GM12878 (cell line): ENCODE data around the gene TET2. TPM values are rescaled to one million over a fixed set of nuclear protein-coding genes. Genes with fewer than 3 reads are reported as not detected.
A peak's percentile ranks its signal among the peaks of the same experiment; 100 is the strongest.

ENCODE experiments used
- BCLAF1 ChIP-seq: fragments of 450-650 bp; IDR thresholded peaks from 2 replicates; pipeline ENCODE4 v1.6.1; 2017; ENCODE audit warnings: antibody characterized with exemption, mild to moderate bottlenecking, moderate library complexity
- BMI1 ChIP-seq: fragments of 450-650 bp; IDR thresholded peaks from 2 replicates; pipeline ENCODE4 v1.6.1; 2016; ENCODE audit warnings: mild to moderate bottlenecking, moderate library complexity, borderline replicate concordance
- EGR1 ChIP-seq, 2 experiments: IDR thresholded peaks; 1 replicate in 1 of 2; 2 replicates in 1 of 2; pipeline ENCODE4 v1.6.1; 2011 to 2012; ENCODE audit warnings: low read depth in 2 of 2, low read length in 2 of 2, borderline replicate concordance in 1 of 2, mild to moderate bottlenecking in 1 of 2, moderate library complexity in 1 of 2
- ETV6 ChIP-seq, 2 experiments: fragments of 450-650 bp in 1 of 2; IDR thresholded peaks in 1 of 2; conservative IDR thresholded peaks in 1 of 2; 2 replicates each; pipeline ENCODE4 v1.6.1; 2014; ENCODE audit warnings: antibody characterized with exemption in 1 of 2, borderline replicate concordance in 1 of 2, low read depth in 1 of 2, mild to moderate bottlenecking in 1 of 2, moderate library complexity in 1 of 2
- FOXM1 ChIP-seq: IDR thresholded peaks from 2 replicates; pipeline ENCODE4 v1.6.1; 2012; ENCODE audit warnings: low read depth, mild to moderate bottlenecking, inconsistent platforms, low read length, moderate library complexity
- HCFC1 ChIP-seq: fragments of 150-350 bp; IDR thresholded peaks from 2 replicates; pipeline ENCODE4 v1.6.1; 2014; ENCODE audit warnings: low read length
- LARP7 ChIP-seq: fragments of 450-650 bp; IDR thresholded peaks from 2 replicates; pipeline ENCODE4 v1.6.1; 2017; ENCODE audit warnings: mild to moderate bottlenecking
- NFXL1 ChIP-seq: fragments of 450-650 bp; IDR thresholded peaks from 2 replicates; pipeline ENCODE4 v1.6.1; 2017; ENCODE audit warnings: antibody characterized with exemption, mild to moderate bottlenecking, borderline replicate concordance
- NKRF ChIP-seq: fragments of 450-650 bp; conservative IDR thresholded peaks from 2 replicates; pipeline ENCODE4 v1.6.1; 2017; ENCODE audit warnings: mild to moderate bottlenecking, moderate library complexity
- NR2C2 ChIP-seq: IDR thresholded peaks from 2 replicates; pipeline ENCODE4 v1.6.1; 2011; ENCODE audit warnings: borderline replicate concordance, low read depth; ENCODE audit not compliant: control insufficient read depth, insufficient read length
- NRF1 ChIP-seq: conservative IDR thresholded peaks from 2 replicates; pipeline ENCODE4 v1.6.1; 2011; ENCODE audit warnings: mild to moderate bottlenecking, low read depth, low read length, improper control_type of control experiment
- PAX8 ChIP-seq: fragments of 450-650 bp; IDR thresholded peaks from 2 replicates; pipeline ENCODE4 v1.6.1; 2017; ENCODE audit warnings: mild to moderate bottlenecking, moderate library complexity
- RBBP5 ChIP-seq: fragments of 200-600 bp; sonication (generic); conservative IDR thresholded peaks from 2 replicates; pipeline ENCODE4 v1.6.1; 2016
- RCOR1 ChIP-seq: conservative IDR thresholded peaks from 2 replicates; pipeline ENCODE4 v1.6.1; 2012; ENCODE audit warnings: low read depth, low read length, improper control_type of control experiment
- RFX5 ChIP-seq: IDR thresholded peaks from 2 replicates; pipeline ENCODE4 v1.6.1; 2011; ENCODE audit warnings: low read depth, low read length, improper control_type of control experiment
- SMAD5 ChIP-seq: IDR thresholded peaks from 2 replicates; pipeline ENCODE4 v1.6.1; 2016; ENCODE audit warnings: antibody characterized with exemption, low read depth
- SPI1 ChIP-seq: IDR thresholded peaks from 2 replicates; pipeline ENCODE4 v1.6.1; 2011; ENCODE audit warnings: low read depth, mild to moderate bottlenecking, low read length, moderate library complexity, borderline replicate concordance; ENCODE audit not compliant: insufficient read depth
- SREBF1 ChIP-seq: IDR thresholded peaks from 2 replicates; pipeline ENCODE4 v1.6.1; 2012; ENCODE audit warnings: mild to moderate bottlenecking, low read length
- SUPT20H ChIP-seq: IDR thresholded peaks from 2 replicates; pipeline ENCODE4 v1.6.1; 2011; ENCODE audit warnings: low read depth, mild to moderate bottlenecking, low read length, moderate library complexity, borderline replicate concordance; ENCODE audit not compliant: control insufficient read depth
- polyA plus RNA-seq, 11 experiments: library from polyadenylated mRNA; depleted of rRNA in 4 of 11; unstranded in 6 of 11; stranded (reverse) in 5 of 11; fragments of >200 nt; fragmentation: Nextera tagmentation in 4 of 11; fragmentation: Illumina TruSeq in 1 of 11; extraction: Ambion mirVana in 4 of 11; extraction: Trizol in 1 of 11; gene quantifications; 1 replicate in 1 of 11; 2 replicates in 10 of 11; pipeline versions ENCODE4 v1.2.1 to v1.2.3, GENCODE V29; 2011 to 2016; ENCODE audit warnings: inconsistent platforms in 2 of 11, missing spikeins in 2 of 11, low read depth in 1 of 11
- total RNA-seq, 4 experiments: library from RNA; depleted of rRNA in 3 of 4; stranded (reverse); fragments of >200 nt in 3 of 4; fragmentation: Illumina TruSeq in 1 of 4; extraction: Trizol in 1 of 4; gene quantifications; 2 replicates each; pipeline versions ENCODE4 v1.2.1 to v1.2.3, GENCODE V29; 2013 to 2021
- TF ChIP-seq, protein P1 (sequence below): fragments of 150-350 bp; IDR thresholded peaks from 2 replicates; pipeline ENCODE4 v1.6.1; 2016; ENCODE audit warnings: low read depth, low read length

TET2 gene
- total and polyA plus RNA-seq, 10 of the 15 experiments (the other 5 are each of a cell fraction or from before 2014, with no cell fraction given), result 3.7 to 49.0 (median 27.5) TPM

- TF ChIP-seq RCOR1 (no peak), RFX5 (no peak), SPI1 (no peak), NKRF (no peak), FOXM1 (peak; percentile 52; the same call in 1 of the 2 replicates), SUPT20H (no peak), SREBF1 (no peak), RBBP5 (no peak), PAX8 (no peak), NFXL1 (no peak), BCLAF1 (no peak), ETV6 (conservative IDR thresholded peaks at IDR 0.05 in 1 of 2, IDR thresholded peaks at IDR 0.05 in 1 of 2; ENCODE audit: borderline replicate concordance in 1 of 2, low read depth in 1 of 2) (peak in 1 of 2 experiments; percentile 71; a peak in 2 of 4 replicates), LARP7 (no peak), SMAD5 (no peak), BMI1 (no peak), NR2C2 (no peak), EGR1 (IDR thresholded peaks at IDR 0.05; ENCODE audit: borderline replicate concordance in 1 of 2, low read depth in 2 of 2, low read length in 2 of 2) (no peak), HCFC1 (no peak), NRF1 (no peak)
- TF ChIP-seq, protein P1, sequence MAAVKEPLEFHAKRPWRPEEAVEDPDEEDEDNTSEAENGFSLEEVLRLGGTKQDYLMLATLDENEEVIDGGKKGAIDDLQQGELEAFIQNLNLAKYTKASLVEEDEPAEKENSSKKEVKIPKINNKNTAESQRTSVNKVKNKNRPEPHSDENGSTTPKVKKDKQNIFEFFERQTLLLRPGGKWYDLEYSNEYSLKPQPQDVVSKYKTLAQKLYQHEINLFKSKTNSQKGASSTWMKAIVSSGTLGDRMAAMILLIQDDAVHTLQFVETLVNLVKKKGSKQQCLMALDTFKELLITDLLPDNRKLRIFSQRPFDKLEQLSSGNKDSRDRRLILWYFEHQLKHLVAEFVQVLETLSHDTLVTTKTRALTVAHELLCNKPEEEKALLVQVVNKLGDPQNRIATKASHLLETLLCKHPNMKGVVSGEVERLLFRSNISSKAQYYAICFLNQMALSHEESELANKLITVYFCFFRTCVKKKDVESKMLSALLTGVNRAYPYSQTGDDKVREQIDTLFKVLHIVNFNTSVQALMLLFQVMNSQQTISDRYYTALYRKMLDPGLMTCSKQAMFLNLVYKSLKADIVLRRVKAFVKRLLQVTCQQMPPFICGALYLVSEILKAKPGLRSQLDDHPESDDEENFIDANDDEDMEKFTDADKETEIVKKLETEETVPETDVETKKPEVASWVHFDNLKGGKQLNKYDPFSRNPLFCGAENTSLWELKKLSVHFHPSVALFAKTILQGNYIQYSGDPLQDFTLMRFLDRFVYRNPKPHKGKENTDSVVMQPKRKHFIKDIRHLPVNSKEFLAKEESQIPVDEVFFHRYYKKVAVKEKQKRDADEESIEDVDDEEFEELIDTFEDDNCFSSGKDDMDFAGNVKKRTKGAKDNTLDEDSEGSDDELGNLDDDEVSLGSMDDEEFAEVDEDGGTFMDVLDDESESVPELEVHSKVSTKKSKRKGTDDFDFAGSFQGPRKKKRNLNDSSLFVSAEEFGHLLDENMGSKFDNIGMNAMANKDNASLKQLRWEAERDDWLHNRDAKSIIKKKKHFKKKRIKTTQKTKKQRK, result no peak
These were observed 47.9 kb downstream of the TET2 start (continued) for GRCh38 chr4:105194328-105195231.
